B cell (primary cell): Measurements from ENCODE around the gene C10orf105. TPM values are rescaled to one million over a fixed set of nuclear protein-coding genes. Genes with fewer than 3 reads are reported as not detected.

Experiments used
- ATAC-seq: fragments of 200-7000 bp; cut with Tn5 transposase; one replicate; pipeline ENCODE4 v1.10.0; 2021; ENCODE audit warnings: low read depth, mild to moderate bottlenecking, moderate number of reproducible peaks, moderate library complexity
- CTCF ChIA-PET: fragments of 350-600 bp; sonication (Branson Sonifier 250); formaldehyde crosslinking; loops from one replicate; lab custom pipeline; 2021; ENCODE audit warnings: antibody characterized with exemption, inconsistent platforms; lab: Charles Lee
- POLR2A ChIA-PET: fragments of 350-600 bp; sonication (Branson Sonifier 250); formaldehyde crosslinking; loops from one replicate; lab custom pipeline; 2021; ENCODE audit warnings: antibody characterized with exemption; lab: Charles Lee
- DNase-seq: peaks from one replicate; pipeline ENCODE4 v3.0.0; 2013
- H2AFZ ChIP-seq: 2 replicates; pipeline ENCODE4 v1.6.1; 2012; ENCODE audit warnings: mild to moderate bottlenecking, low read depth, low read length; ENCODE audit not compliant: insufficient read depth, poor library complexity, severe bottlenecking
- H3K27ac ChIP-seq, 2 donors: 1 replicate in 1 of 2; 2 replicates in 1 of 2; pipeline ENCODE4 v1.5.1; 2012 to 2013; ENCODE audit warnings: low read length in 2 of 2, mild to moderate bottlenecking in 2 of 2, moderate library complexity in 1 of 2
- H3K27me3 ChIP-seq, 4 experiments: fragments of 200-600 bp in 1 of 4; sonication (generic) in 1 of 4; replicated peaks in 1 of 4; 1 replicate in 2 of 4; 2 replicates in 2 of 4; pipeline versions ENCODE4 v1.6.1 to v1.7.0; 2013 to 2016; ENCODE audit warnings: low read length in 3 of 4, mild to moderate bottlenecking in 2 of 4, mixed read lengths in 1 of 4, moderate library complexity in 1 of 4; ENCODE audit not compliant: insufficient read depth in 4 of 4, control insufficient read depth in 3 of 4; ENCODE audit errors: control extremely low read depth in 1 of 4
- H3K36me3 ChIP-seq, 2 experiments: replicated peaks in 1 of 2; 1 replicate in 1 of 2; 2 replicates in 1 of 2; pipeline versions ENCODE4 v1.6.1 to v1.7.1; 2013; ENCODE audit warnings: low read length in 1 of 2; ENCODE audit not compliant: insufficient read depth in 2 of 2, control insufficient read depth in 1 of 2; ENCODE audit errors: control extremely low read depth in 1 of 2, extremely low read depth in 1 of 2
- H3K4me1 ChIP-seq, 2 donors: fragments of 200-600 bp in 1 of 2; sonication (generic) in 1 of 2; 1 replicate in 1 of 2; 2 replicates in 1 of 2; pipeline versions ENCODE4 v1.5.1 to v1.6.1; 2013 to 2017; ENCODE audit warnings: low read length in 2 of 2; ENCODE audit not compliant: control insufficient read depth in 2 of 2, insufficient read depth in 2 of 2
- H3K4me2 ChIP-seq: replicated peaks from 2 replicates; pipeline ENCODE3; 2012; ENCODE audit warnings: mild to moderate bottlenecking, low read depth, low read length; ENCODE audit not compliant: poor library complexity, severe bottlenecking
- H3K4me3 ChIP-seq, 5 experiments: fragments of 200-600 bp in 1 of 5; sonication (generic) in 1 of 5; 1 replicate in 3 of 5; 2 replicates in 2 of 5; pipeline versions ENCODE4 v1.5.1 to v1.7.0; 2011 to 2016; ENCODE audit warnings: low read length in 4 of 5, mild to moderate bottlenecking in 4 of 5, low read depth in 2 of 5, control low read depth in 1 of 5, moderate library complexity in 1 of 5; ENCODE audit not compliant: insufficient read depth in 1 of 5; ENCODE audit errors: control extremely low read depth in 1 of 5, extremely low read depth in 1 of 5
- H3K79me2 ChIP-seq: fragments of 200-600 bp; sonication (generic); one replicate; pipeline ENCODE4 v1.6.0; 2016; ENCODE audit warnings: low read length; ENCODE audit not compliant: control insufficient read depth, insufficient read depth
- H3K9ac ChIP-seq: fragments of 200-600 bp; sonication (generic); 2 replicates; pipeline ENCODE4 v1.6.1; 2017; ENCODE audit warnings: mild to moderate bottlenecking, low read length, moderate library complexity
- H3K9me3 ChIP-seq, 3 donors: one replicate each; pipeline versions ENCODE4 v1.6.1 to v1.7.1; 2013; ENCODE audit warnings: low read length in 2 of 3; ENCODE audit not compliant: control insufficient read depth in 2 of 3, insufficient read depth in 1 of 3; ENCODE audit errors: control extremely low read depth in 1 of 3
- H4K20me1 ChIP-seq: 2 replicates; pipeline ENCODE4 v1.6.0; 2012; ENCODE audit warnings: mild to moderate bottlenecking, low read length; ENCODE audit not compliant: insufficient read depth, control insufficient read depth, poor library complexity, severe bottlenecking
- H3K27ac Mint-ChIP-seq: one replicate; pipeline ENCODE4 v1.8.0; 2021; ENCODE audit warnings: mixed read lengths
- H3K27me3 Mint-ChIP-seq: one replicate; pipeline ENCODE4 v1.8.0; 2021; ENCODE audit warnings: mixed read lengths
- H3K4me1 Mint-ChIP-seq: one replicate; pipeline ENCODE4 v1.8.0; 2021; ENCODE audit warnings: mixed read lengths
- H3K4me3 Mint-ChIP-seq: one replicate; pipeline ENCODE4 v1.8.0; 2021; ENCODE audit warnings: mixed read lengths
- H3K9me3 Mint-ChIP-seq: one replicate; pipeline ENCODE4 v1.8.0; 2022; ENCODE audit warnings: mixed read lengths; ENCODE audit not compliant: insufficient read depth
- CTCF ChIP-seq: fragments of 200-600 bp; IDR thresholded peaks from one replicate; pipeline ENCODE4 v1.8.0; 2022; ENCODE audit warnings: antibody characterized with exemption, mild to moderate bottlenecking
- EZH2 ChIP-seq: IDR thresholded peaks from 2 replicates; pipeline ENCODE4 v1.6.1; 2012; ENCODE audit warnings: borderline replicate concordance, low read depth, mild to moderate bottlenecking, moderate library complexity, low read length; ENCODE audit not compliant: insufficient read depth, poor library complexity, severe bottlenecking
- whole genome bisulfite sequencing: methylation state at CpG from one replicate; pipeline ENCODE4 v1.1.5; 2013; ENCODE audit warnings: missing lambda C conversion rate; ENCODE audit not compliant: insufficient coverage; 5-methylcytosine and 5-hydroxymethylcytosine counted together
- intact Hi-C: fragments of 100-400 bp; cut with micrococcal nuclease; formaldehyde crosslinking; loops from one replicate; pipeline ENCODE4 v1.10.0; 2022
- polyA plus RNA-seq: library from polyadenylated mRNA; depleted of rRNA; stranded (reverse); fragments of >200 nt; gene quantifications from 2 replicates; pipeline ENCODE4 v1.2.3, GENCODE V29; 2012
- total RNA-seq, 2 donors: library from RNA; stranded (reverse); fragments of 120-200 nt in 1 of 2; gene quantifications; 1 replicate in 1 of 2; 2 replicates in 1 of 2; pipeline versions ENCODE4 v1.2.3 to v1.2.4, GENCODE V29; 2013 to 2022

Gene C10orf105
- total and polyA plus RNA-seq, 2 donors (not counting 1 experiment from before 2014, with no cell fraction given) = 0.03 TPM; not detected in 1

- ATAC-seq = no peak
- TF ChIP-seq EZH2 = no peak
- TF ChIP-seq CTCF = no peak
- H3K27ac Mint-ChIP-seq = no peak overlapping the region
These were observed 13.1 kb downstream of the C10orf105 start for GRCh38 chr10:71706216-71707121.

GRCh38 chr10:71705582-71705981, 14.0 kb downstream of the C10orf105 start:
- intact Hi-C loops = loop anchor here (5.0 kb wide), 1 partner anchor 308 kb away; the partner anchor contains the start of gene CDH23
- TF ChIP-seq CTCF (no peak), EZH2 (no peak)
- Histone ChIP-seq H3K27ac (no peak overlapping the region), H4K20me1 (no peaks in the 10 kb centered on the region), H3K9ac (no peak overlapping the region), H3K27me3 (peaks cover 0 to 9% (median 0%) of the 10 kb centered on the region in 4 experiments), H2AFZ (no peak overlapping the region), H3K79me2 (no peaks in the 10 kb centered on the region), H3K36me3 (no peaks in the 10 kb centered on the region), H3K4me2 (no peak overlapping the region), H3K4me1 (peaks cover 6 to 9% of the 10 kb centered on the region in 2 donors), H3K4me3 (no peak overlapping the region), H3K9me3 (no peaks in the 10 kb centered on the region)
- no CpG with 5 or more reads among the region's 2 CpGs for WGBS
- Mint-ChIP-seq H3K9me3 (no peaks in the 10 kb centered on the region), H3K4me1 (peaks cover 18% of the 10 kb centered on the region), H3K27ac (no peak overlapping the region), H3K27me3 (no peaks in the 10 kb centered on the region), H3K4me3 (no peak overlapping the region)
- DNase-seq (no peak), ATAC-seq (no peak)
- POLR2A ChIA-PET = no interaction called here
- CTCF ChIA-PET = interaction anchor here (0.5 to 14.0 kb wide), 19 partner anchors 9 to 396 kb away, joined by 3 to 199 read pairs (median 4); partner anchors contain the start of genes SLC29A3 and VSIR

More at GRCh38 chr10:71706216-71707121, 13.1 kb downstream of the C10orf105 start:
- H3K36me3 ChIP-seq = no peaks in the 10 kb centered on the region
- intact Hi-C loops = loop anchor here (5.0 kb wide), 1 partner anchor 309 kb away; the partner anchor contains the start of gene CDH23
- no peaks in the 10 kb centered on the region for H3K9me3 ChIP-seq
- no peaks in the 10 kb centered on the region for H3K79me2 ChIP-seq
- peaks cover 6 to 9% of the 10 kb centered on the region in 2 donors for H3K4me1 ChIP-seq
- Mint-ChIP-seq H3K4me1 (peaks cover 18% of the 10 kb centered on the region), H3K4me3 (no peak overlapping the region), H3K9me3 (no peaks in the 10 kb centered on the region), H3K27me3 (no peaks in the 10 kb centered on the region)
- no peak overlapping the region for H3K4me3 ChIP-seq
- CTCF ChIA-PET = interaction anchor here (0.6 to 14.0 kb wide), 23 partner anchors 8 to 397 kb away, joined by 3 to 199 read pairs (median 8); partner anchors contain the start of genes CDH23, SLC29A3 and VSIR
- H3K9ac ChIP-seq = no peak overlapping the region
- DNase-seq = no peak
- peaks cover 0 to 4% (median 0%) of the 10 kb centered on the region in 4 experiments for H3K27me3 ChIP-seq
- POLR2A ChIA-PET = interaction anchor here (1.5 kb wide), 1 partner anchor 12 kb away, joined by 3 read pairs; no protein-coding TSS in a partner anchor
- 94% methylated on average over 34 of the region's 35 CpGs for WGBS
- H4K20me1 ChIP-seq = no peaks in the 10 kb centered on the region
- H2AFZ ChIP-seq = no peak overlapping the region
- no peak overlapping the region for H3K4me2 ChIP-seq
- H3K27ac ChIP-seq = no peak overlapping the region
